Inflammatory macrophage treated with lipopolysaccharide for 4 hours (primary cell): ENCODE results near the gene CCDC148.
"Not testable (repeated sequence)": the region's sequence is repeated elsewhere in the genome, so short reads cannot be mapped to it uniquely, and the experiment has no call there.

ENCODE experiments used
- DNase-seq: peaks from one replicate; pipeline ENCODE4 v3.0.0-alpha.2; 2020

Gene CCDC148

DNA sequence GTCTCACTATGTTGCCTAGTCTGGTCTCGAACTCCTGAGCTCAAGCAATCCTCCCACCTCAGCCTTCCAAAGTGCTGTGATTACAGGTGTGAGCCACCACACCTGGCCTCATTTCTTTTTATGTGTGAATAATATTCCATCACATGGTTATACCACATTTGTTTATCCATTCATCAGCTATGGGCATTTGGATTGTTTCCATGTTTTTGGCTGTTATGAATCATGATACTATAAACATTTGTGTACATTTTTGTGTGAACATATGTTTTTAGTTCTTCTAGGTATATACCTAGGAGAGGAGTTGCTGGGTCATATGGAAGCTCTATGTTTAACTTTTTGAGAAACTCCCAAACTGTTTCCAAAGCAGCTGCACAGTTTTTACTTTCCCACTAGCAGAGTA is 24.6 kb upstream of the CCDC148 start:
- no peak for DNase-seq

DNA sequence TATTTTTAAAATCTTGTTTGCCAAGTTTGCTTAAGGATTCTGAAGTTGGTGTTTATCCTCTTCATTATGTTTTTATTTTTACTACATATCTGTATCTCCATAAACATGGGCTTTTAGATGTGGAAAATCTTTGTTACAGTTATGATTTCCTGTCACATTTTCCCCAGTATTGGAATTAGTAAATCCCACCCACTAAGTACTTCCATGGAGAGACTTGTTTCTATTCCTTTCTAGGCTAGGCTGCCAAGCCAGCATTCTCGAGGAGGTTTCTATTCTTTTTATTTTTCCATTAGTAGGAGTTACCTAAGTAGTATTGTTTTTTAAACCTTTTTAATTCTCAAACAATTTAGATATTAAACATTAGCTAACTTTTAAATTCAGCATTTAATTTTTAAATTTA is 22.3 kb upstream of the CCDC148 start:
- no peak for DNase-seq

DNA sequence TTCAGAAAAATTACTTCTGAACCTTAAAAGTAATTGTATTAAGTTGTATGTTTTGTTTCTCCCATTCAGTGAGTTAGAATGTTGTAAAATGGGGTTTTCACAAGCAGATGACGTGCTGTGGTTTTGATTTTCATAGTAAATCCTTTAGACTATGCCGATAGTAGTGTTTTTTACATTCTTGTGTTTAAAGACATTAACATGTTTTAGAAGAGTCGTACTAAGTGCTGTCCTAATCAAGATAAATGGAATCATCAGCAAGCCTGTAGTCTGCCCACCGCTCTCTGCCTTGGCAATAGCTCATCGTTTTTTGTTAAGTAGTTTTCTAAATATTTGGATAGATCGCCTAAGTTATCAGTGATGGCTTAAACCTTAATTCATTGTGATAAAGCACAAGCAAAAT is 21.7 kb upstream of the CCDC148 start:
- DNase-seq, result no peak

DNA sequence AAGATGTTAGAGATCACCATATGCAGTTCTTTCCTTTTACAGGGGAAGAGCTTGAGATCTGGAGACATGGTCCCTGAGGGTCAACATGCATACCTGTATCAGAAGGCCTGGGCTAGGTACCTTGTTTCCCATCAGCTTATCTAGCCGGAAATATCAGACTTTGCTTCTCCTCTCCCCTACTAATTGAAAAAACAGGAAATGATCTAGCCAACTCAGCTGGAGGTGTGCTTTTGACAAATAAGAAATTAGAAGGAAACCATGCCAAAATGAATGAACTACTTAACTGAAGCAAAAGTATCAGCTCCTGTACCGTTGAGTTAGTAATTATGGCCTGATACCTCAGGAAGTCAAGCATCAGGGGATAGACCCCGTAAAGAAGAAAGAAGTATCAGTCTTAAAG is 20.6 kb upstream of the CCDC148 start:
- no peak for DNase-seq

DNA sequence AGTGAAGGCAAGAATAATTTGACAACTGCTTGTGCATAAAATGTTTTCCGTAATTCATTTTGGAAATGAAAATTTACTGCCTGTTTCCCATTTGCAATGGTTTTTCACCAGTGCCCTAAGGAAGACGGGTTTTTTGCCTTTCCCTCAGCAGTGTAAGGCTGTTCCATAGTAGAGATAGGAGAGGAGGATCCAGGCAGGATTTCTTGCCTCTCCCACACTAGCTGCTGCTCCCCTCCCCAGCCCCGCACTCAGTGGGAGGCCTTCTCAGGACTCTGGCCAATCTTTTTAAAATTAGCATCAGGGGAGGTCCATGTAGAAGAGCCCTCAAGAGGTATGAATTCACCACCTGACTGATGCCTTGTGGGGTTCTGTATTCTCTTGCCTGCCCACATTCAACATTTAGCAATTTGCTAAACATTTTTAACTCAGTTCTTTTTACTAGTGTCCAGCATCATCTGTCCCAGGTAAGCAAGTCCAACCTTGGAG is 18.0 kb upstream of the CCDC148 start:
- not testable (repeated sequence) for DNase-seq

DNA sequence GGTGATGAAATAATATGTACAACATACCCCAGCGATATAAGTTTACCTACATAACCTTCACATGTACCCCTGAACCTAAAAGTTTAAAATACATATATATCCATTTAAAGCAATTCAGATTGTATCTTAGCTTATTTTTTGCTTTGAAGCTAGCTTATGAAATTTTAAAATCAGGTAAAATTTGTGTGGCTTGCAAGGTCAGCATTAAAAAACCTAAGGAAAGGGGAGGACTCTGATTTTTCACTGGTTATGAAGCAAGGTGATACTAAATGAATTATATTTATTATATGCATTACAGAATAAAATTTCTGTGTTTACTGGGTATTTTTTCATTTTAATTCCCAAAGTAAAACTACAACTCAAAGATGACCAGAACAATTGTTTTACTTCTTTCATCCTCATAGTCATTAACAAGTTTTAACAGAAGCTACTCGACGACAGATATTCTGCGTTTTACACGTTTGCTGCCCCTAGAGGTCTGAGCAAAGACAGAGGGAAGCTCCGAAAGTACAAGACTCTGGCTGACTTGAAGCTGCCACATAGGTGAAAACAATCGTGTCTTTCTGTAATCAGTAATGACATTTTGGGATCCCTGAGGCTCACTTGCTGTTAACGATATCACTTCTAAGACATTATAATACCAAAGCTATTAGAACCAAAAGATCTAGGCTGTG is 17.3 kb upstream of the CCDC148 start:
- DNase-seq, result no peak

DNA sequence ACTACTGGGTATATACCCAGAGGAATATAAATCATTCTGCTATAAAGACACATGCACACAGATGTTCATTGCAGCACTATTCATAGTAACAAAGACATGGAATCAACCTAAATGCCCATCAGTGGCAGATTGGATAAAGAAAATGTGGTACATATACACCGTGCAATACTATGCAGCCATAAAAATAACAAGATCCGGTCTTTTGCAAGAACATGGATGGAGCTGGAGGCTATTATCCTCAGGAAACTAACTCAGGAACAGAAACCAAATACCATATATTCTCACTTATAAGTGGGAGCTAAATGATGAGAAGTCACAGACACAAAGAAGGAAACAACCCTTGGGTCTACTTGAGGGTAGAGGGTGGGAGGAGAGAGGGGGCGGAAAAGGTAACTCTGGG is 16.7 kb upstream of the CCDC148 start:
- not testable (repeated sequence) for DNase-seq

DNA sequence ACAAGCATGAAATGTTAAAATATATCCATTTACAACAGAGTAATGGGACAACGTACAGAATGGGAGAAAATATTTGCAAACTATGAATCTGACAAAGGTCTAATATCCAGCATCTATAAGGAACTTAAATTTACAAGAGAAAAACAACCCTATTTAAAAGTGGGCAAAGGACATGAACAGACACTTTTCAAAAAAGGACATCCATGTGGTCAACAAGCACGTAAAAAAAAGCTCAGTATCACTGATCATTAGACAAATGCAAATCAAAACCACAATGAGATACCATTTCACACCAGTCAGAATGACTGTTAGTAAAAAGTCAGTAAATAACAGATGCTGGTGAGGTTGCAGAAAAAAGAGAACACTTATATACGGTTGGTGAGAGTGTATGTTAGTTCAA is 16.3 kb upstream of the CCDC148 start:
- DNase-seq, result not testable (repeated sequence)

DNA sequence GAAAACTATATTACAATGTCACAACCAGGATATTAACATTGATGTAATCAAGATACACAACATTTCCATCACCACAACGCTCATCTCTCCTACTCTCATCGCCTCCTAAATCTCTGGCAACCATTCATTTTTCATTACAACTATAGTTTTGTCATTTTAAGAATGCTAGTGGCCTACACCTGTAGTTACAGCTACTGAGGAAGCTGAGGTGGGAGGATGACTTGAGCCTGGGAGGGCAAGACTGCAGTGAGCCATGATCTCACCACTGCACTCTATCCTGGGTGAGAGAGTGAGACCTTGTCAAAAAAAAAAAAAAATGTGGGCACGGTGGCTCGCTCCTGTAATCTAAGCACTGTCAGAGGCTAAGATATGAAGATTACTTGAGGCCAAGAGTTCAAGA is 10.7 kb upstream of the CCDC148 start:
- no peak for DNase-seq

DNA sequence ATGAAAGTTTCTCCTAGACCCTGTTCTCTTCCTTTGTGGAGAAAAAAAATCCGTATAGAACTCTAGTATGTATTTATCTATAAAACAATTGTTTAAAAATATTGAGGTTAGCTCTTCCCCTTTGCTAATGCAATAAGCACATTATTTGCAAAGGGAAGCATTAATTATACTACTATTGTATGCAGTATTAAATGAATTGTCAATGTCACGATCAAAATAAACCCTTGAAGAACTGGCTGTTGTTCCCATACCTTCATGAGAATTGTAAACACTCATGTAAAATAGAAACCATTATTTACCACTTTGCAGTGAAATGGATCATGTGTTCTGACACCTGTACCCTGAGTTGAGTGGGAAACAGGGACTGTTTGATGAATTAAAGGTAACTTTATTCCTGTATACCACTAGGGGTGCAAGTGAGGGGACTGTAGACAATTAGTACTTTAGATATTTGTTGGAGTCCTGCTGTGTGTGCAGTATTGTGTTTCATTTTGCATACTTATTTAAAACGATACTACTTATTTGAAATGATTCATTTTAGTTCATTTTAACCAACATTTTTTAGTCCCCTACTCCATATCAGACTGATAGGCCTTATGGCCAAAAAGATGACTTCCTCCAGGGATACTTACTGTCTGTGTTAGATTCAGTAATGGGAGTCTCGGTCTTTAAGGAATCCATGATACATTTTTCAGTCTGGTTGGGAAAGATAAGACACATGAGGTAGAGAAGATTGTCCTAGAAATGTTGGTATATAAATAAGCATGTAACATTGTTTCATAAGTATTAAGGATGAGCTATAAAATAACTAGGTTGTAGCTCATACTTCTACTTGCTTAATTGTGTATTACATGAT is 8.1 kb upstream of the CCDC148 start:
- DNase-seq, result peak; percentile 7

DNA sequence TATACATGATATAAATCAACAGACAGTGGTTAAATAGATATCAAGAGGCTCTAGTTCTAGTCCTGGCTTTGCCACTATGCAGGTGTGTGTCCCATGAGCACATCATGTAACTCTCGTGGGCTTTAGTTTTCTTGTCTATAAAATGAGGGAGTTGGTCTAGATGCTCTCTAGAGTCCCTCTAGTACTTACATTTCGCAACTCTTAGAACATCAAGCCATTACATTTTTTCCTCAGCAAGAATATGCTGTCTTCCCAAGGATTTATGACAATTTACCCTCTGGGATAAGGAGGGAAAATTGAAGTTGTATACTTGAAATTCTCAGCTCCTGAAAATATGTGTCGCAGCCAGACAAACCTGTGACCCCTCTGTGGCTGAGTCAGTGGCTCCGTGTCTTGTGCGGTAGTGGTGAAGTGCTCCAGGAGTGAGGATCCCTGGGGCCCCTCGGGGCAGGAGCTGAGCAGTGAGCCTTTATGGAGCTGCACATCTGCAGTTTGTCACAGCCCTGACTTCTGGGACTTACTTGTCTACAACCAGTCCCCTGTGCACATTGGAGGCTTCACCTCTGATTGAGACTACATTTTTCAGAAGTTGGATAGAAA is 7.0 kb upstream of the CCDC148 start:
- DNase-seq, result no peak

DNA sequence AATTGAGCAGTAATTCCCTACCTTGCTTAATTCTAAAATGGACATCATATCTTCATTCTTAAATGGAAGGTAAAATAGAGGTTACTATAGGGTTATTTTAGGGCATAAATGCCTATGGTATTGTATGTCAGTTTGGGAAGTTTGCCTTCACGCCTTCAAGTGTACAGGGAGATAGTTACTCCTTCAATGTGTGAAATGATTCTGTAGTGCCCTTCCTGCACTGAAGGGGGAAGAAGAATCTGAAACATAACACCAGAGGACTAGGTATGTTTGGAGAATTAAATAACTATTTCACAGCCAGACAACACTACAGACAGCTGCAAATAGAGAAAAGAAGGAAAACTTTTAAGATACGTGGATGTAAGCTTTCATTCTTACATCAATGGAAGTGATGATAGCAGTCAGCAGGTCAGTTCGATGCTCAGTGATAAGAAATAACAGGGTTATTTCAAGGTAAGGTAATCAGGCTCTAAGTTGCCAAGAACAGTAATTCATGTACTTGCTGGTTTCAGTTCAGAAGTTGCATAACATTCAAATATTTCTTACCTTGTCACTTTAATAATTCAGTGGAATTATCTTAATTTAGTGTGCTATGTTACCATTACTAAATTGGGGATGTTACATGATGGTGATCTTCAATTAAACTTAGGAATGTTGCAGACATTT is 4.2 kb upstream of the CCDC148 start:
- DNase-seq, result no peak

DNA sequence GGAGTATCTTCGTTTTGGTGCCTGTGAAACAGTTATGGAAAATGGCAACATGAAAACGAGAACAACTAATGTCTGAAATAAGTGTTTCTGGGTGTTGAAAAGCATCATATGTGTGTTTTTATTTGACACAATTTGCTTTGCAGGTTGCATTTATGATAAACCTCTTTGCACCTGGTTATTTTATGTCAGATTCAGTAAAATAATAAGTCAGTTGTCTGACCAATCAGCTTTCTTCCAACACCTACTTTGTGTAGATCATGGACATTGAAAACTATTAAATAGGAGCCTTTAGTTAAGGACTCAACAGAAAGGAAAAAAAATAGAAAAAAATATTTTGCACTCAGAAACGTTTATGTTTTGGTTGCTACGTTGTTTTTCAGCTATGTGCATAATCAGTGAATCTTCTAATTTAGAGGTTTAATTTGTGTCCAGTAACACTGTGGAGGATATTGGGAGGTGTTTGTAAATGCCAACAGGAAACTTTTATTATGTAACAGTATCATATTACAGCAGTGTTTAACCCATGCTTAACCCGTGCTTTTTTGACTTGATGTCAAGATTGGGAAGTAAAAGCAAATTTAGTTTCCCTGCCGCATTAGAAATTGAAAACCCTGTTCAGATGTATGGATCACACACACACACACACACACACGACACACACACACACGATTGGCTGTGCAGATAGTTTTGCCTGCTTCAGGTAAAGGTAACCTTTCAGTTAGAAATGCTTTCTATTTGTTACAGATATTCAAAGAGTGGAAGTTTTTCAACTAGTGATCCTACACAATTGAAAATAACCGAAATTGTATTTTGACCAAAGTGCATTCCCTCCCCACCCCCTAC is 2.8 kb upstream of the CCDC148 start:
- peak; percentile 20 for DNase-seq

DNA sequence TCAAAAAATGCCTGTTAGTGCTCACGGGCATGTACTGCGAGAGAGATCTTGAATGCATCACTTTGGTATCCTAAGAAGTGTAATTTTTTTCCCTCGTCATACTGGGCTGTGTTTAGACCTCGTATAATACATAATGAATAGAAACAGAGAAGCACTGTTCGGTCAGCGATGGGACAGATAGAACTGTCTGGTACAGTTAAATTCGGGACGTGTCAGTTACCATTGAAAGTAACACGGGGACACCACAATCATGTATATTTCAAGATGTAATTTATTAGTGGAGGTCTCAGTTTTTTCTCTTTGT is 2.0 kb upstream of the CCDC148 start:
- no peak for DNase-seq

DNA sequence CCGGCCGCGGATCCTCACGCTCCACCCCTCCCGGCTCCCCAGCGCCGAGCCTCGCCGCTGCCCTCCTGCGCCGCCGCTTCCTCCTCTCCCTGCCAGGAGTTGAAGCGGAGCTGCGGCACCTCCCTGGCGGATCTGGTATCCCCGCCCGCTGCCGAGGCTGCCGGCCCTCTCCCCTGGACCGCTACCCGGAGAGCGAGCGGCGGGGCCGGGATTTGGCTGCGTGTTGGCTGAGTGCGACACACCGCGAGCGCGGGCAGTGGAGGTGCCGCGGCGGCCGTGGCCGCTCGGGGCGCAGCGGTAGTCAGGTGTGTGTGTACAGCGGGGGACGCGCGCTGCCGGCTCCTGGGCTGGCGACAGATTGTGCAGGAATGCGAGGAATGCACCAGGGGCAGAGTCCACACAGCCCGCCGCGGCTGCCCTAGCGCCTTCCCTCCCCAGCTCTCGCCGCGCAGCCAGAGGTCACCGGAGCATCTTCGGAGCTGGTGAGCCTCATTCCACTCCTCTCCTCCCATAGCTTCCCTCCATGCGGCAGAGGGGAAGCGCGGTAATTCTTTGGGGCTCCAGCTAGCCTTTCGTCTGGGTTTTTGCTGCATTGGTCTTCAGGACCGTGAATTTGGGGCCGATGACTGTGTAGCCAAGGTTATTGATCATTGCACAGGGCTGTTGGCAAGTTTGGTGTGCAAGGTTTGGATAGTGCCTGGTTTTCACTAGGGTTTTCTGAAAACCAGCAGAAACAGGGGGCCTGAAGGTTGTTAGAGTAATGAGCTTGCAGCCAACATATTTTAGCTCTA is 1.5 kb upstream of the CCDC148 start:
- peak; percentile 30 for DNase-seq

DNA sequence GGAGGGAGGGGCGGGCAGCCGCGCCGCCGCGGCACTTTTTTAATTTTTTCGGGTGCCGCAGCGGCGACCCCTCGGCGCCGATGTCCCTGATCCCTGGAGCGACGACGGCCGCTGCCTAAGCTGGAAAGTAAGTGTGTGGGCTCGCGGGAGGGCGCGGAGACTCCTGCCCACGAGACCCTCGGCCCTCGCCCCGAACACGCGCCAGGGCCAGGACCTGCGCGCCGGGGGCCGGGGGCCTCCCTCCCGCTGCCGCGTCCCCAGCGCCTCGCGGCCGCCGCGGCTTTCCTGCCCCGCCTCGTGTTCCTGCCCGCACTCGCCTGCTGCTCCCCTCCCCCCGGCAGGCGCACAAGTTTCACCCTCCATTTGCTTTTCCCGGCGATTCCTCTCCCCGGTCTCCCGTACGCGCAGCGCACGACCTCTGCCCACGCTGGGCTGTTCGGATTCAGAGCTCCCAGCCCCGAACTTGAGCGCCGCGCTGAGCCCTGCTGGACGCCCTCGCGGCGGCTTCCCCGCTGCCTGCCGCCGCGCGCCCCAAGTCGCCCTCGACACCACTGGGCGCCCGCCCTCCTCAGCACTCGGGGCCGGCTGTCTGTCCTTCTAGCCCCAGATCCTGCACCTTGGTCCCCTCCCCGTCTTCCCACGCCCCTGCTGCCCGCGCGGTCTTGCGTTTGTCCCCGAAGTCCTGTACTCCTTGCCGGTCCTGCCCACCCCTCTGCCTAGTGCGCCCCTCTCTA is 706 bp upstream of the CCDC148 start:
- DNase-seq, result peak; percentile 58

DNA sequence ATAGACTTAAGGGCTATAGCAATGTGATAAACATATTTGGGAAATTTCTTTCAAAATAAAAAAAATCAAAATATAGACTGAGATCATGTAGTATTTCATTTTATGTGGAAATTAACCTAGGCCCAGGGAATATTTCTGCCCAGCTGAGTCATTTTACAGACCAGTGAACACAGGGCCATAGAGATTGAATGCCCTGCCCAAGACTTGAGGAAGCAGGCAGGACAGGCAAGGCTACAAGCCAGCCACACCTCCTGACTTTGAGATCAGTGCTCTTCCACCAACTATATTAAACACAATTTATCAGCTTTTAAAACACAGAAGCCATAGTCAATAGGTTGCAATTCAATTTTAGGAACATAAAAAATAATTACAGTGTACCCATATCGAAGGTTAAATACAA is 12.9 kb downstream of the CCDC148 start:
- no peak for DNase-seq

DNA sequence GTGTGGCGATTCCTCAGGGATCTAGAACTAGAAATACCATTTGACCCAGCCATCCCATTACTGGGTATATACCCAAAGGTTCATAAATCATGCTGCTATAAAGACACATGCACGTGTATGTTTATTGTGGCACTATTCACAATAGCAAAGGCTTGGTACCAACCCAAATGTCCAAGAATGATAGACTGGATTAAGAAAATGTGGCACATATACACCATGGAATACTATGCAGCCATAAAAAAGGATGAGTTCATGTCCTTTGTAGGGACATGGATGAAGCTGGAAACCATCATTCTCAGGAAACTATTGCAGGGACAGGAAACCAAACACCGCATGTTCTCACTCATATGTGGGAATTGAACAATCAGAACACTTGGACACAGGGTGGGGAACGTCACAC is 17.5 kb downstream of the CCDC148 start:
- DNase-seq, result not testable (repeated sequence)

DNA sequence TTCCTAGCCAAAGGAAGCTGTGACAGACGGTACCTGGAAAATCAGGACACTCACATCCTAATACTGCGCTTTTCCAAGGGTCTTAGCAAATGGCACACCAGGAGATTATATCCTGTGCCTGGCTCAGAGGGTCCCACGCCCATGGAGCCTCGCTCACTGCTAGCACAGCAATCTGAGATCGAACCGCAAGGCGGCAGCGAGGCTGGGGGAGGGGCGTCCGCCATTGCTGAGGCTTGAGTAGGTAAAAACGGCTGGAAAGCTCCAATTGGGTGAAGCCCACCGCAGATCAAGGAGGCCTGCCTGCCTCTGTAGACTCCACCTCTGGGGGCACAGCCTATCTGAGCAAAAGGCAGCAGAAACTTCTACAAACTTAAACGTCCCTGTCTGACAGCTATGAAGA is 22.8 kb downstream of the CCDC148 start:
- not testable (repeated sequence) for DNase-seq

DNA sequence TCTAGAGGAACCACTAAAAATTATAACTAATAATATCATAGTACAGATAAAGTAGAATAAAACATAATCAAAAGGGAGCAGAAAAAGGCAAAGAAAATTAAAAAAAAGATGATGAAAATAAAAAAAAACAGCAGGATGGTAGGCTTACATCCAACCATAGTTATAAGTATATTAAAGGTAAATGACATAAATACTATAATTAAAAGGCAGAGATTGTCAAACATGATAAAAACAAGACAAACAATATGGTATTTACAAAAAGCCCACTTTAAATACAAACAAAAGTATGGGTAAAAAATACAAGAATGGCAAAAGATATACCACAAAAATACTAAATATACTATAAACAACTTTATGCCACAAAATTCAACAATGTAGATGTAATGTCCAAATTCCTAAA is 24.4 kb downstream of the CCDC148 start:
- no peak for DNase-seq

DNA sequence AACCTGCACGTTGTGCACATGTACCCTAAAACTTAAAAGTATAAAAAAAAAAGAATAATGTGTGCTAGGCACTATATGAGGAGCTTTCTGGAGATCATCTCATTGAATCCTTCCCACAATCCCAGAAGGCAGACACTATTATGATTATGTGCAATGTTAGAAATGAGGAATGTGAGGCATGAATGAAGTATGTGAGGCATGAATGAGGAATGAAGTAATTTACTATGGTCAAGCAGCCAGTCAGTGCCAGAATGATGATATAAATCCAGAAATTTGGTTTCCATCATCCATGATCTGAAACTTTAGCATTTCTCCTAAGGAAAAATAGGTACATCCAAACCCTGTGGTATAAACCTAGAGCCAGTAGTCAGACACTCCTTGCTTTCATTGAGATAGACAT is 42.0 kb downstream of the CCDC148 start:
- DNase-seq, result no peak
